ENCODE data around the gene TPP2.

Gene TPP2

DNA sequence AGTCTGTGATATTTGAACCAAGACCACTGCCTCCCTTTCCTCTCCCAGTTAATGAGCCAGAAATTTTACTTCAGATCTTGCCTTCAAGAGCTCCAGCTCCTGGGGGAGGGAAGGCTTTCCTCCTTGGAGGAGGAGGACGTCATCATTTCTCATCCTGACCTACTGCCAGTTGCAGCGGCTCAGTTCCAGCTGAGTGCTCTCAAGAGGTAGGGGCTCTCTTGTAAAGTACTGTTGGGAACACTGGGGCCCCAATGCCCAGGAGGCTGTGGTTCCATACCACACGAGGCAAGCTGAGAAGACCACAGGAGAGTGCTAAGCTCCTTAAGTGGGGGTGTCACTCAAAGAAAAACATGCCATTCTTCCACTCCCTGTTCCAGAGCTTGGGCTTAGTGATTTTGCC is 61.9 kb downstream of the TPP2 start:
- no peak for DNase-seq

- no peak for DNase-seq
Observed at GRCh38 chr13:102659168-102659713, 62.5 kb downstream of the TPP2 start.

GRCh38 chr13:102667023-102667422 is 70.2 kb downstream of the TPP2 start:
- no peak for DNase-seq

DNA sequence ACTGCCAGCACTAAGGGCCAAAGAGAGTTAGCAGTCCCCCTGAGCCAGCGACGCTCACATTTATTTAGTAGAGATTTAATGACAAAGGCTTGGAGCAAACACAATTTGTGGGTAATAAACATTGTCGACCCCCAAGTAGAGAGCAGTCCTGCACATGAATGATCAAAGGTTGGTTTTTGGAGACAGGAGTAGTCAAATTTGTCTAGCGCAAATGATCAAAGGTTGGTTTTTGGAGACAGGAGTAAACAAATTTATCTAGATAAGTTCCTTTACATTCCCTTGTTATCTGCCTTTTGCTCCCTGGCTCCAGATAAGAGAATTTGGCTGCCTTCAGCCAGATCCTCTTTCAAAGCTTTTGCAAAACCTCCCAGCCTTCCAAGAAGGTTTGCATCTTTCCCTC is 71.1 kb downstream of the TPP2 start:
- DNase-seq: no peak

DNA sequence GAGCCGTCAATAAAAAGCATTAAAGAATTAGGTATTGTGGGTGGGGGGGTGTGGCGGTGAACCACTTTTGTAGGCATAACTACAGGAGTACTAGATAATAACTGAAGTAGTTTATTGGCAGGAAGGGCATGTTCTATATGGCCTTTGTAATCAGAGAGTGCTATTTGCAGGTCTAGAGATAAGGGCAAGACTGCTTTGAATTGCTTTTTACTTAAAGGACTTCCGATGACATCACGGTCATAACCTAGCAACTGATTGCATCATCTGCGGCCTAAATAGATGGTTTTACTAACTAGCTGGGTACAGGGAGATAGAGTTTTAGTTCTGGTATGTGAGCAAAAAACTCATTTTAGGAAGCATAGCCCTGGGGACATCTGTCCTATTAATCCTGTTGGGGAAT is 73.3 kb downstream of the TPP2 start:
- no peak for DNase-seq

DNA sequence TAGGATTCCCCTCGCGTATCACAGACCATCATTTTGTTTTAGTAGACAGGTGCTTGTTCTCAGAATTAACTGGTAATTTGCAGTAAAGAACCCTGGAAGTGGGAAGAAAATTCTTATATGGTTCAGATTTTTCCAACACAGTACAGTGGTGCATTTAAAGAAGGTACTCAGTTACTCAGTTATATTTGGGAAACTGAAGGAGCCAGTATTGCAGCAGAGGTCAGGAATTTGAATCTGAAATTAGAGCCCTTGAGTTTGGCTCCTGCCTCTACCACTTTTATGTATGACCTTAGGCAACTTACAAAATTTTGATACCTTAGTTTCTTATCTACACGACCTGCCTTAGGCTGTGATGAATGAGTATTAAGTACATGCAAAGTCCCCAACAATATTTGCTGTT is 78.3 kb downstream of the TPP2 start:
- no peak for DNase-seq

DNA sequence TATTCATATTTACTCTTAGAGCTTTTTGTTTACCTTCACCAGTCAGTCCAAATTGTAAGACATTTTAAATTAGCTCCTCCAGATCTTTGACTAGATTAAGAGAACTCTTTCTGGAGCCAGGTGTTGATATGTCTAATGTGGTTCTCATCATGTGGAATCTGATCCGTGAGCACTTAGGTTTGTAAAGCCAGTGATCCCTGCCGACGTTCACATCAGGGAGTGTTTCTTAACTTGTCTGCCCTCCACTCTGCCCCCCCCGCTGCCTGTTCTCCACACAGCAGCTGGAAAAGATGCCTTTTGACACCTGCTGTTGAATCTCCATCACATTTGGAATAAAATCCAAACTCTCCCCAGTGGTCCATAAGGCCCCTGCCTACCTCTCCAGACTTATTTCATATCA is 80.3 kb downstream of the TPP2 start:
- DNase-seq: no peak

GRCh38 chr13:102678339-102679107 is 81.7 kb downstream of the TPP2 start:
- DNase-seq: no peak

DNA sequence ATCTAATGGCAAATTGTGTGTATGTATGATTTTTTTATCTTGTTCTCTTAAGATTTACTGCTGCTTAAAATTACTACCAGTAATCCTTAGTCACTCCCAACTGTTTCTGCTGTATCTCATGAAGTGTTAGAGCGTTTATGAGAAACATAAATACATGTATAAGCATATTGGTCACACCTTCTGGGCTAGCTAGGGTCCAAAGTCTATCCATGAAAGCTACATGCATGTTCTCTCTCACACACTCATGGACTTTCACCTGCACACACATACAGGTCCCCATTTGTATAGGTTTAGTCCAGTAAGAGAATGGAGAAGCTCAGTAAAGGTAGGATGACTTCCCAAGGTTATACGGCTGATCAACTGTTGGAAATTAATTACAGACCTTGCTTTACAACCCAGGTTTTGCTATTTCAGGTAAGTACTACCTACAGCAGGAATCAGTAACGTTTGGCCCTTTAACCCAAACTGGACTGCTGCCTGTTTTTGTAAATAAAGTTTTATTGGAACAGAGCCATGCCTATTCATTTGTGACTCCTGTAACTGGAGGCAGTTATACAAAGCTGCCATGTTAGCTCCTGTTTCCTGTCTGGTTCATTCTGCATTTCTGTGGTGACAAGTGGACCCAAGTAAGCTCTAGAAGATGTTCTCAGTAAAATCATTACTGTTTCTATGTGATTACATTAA is 82.8 kb downstream of the TPP2 start:
- DNase-seq: no peak

- DNase-seq: no peak
Observed at GRCh38 chr13:102680133-102680717, 83.4 kb downstream of the TPP2 start.

- peak; percentile 19 for DNase-seq
Observed at GRCh38 chr13:102680842-102681740, 84.3 kb downstream of the TPP2 start.

DNA sequence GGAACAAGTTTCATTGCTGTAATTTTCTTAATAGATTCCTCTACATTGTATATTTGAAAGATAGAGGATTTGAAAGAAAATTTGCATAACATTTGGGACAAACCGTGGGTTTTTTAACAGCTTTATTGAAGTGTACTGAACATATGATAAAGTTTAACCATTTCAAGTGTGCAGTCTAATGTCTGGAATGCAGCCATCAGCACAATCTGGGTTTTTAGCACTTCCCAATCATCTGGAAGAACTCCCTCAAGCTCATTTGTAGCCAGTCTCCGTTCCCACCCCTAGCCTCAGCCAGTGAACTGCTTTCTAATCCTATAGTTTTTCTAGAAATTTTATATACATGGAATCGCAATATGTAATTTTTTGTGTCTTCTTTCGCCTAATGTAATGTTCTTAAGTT is 85.4 kb downstream of the TPP2 start:
- no peak for DNase-seq

- DNase-seq: no peak
Observed at GRCh38 chr13:102682727-102683126, 85.9 kb downstream of the TPP2 start.

DNA sequence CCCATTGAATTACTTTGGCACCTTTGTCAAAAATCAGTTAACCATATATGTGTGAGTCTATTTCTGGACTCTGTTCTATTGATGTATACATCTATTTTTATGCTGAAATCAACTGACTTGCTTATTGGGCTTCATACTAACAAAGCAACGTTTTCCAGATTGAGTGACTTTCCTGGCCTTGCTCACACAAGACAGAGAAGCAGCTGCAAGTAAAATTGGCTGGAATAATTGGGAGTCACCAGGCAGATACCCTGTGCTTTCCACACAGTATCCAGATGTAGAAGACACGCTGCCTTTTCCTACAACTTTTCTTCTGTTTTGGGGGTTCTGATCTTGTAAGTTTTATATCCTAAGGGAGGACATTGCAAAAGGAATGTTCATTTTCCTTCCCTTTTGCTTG is 86.9 kb downstream of the TPP2 start:
- no peak for DNase-seq

DNA sequence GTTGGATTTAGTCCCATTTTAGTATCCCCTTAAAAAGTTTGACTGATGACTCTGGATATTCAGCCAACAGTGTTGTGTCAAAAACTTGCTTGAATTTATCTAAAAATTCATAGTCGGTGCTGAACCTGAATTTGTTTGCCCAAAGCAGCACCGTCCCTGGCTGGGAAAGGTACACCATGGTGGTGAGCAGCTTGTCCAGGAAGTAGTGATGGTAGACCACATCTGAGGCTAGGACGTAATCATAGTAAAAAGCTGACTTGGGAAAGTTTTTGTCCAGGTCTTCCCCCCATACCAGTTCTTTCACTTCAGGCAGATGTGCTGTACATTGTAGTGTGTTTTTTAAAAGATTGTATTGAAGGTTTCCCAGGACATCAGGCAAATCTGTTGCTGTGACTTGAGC is 89.2 kb downstream of the TPP2 start:
- peak; percentile 5 for DNase-seq

GRCh38 chr13:102687520-102687919 is 90.7 kb downstream of the TPP2 start:
- DNase-seq: no peak

GRCh38 chr13:102688306-102688973 is 91.7 kb downstream of the TPP2 start:
- no peak for DNase-seq

GRCh38 chr13:102690883-102691282 is 94.1 kb downstream of the TPP2 start:
- no peak for DNase-seq

DNA sequence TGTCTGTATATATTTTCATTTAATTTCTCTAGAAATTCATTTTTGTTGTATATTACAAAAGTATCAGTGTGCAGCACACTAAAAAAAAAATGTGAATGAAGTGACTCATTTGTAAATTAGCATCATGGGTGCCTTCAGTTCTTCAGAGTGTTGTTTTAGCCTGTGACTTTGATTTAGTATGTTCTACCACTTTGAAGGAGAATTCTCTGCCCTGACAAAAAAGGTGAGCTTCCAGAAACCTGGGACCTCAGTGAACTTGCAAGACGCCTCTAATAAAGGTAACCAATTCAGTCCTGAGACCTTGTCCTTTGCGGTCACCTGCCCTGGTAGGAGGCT is 95.7 kb downstream of the TPP2 start:
- no peak for DNase-seq

DNA sequence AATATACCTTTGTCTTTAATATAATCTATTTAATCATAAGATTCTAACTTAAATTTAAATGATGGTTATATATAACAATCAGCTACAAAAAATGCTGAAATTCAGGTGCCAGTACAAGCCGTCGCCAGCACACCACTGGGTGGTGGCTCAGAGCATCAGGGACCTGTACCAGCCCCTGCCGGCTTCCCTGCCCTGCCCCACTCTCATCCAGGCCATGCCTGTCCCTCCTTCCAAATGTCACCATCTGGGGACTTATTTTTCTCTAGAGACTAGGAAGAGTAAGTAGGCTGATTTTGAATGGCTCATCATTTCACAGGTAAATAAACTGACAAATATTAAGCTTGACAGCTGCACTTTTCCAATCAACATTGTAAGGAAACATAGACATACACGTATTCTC is 96.5 kb downstream of the TPP2 start:
- no peak for DNase-seq

GRCh38 chr13:102693776-102694175 is 97.0 kb downstream of the TPP2 start:
- no peak for DNase-seq

- DNase-seq: no peak
Observed at GRCh38 chr13:102694937-102695336, 98.2 kb downstream of the TPP2 start, which contains the start of gene METTL21C. METTL21C (minus strand) TSS chr13:102695044; CDS start chr13:102694498, 546 bp downstream.

All from CD4-positive, alpha-beta T cell treated with Interleukin-21 for 1 hour (primary cell).